ENCODE measurements around the gene GJB1.

- TF ChIP-seq EZH2 (IDR thresholded peaks at IDR 0.05; ENCODE audit: borderline replicate concordance, insufficient read depth, low read depth, low read length, poor library complexity, severe bottlenecking) (no peak), CTCF (IDR thresholded peaks at IDR 0.05) (no peak)
Measured at GRCh38 chrX:71175531-71175930, 47.5 kb upstream of the GJB1 start.
